HG02642 (cell line): ENCODE data around the gene EFCC1.

Experiments used
- ATAC-seq: cut with Tn5 transposase; IDR thresholded peaks from one replicate; pipeline ENCODE4 v1.9.1; 2021; ENCODE audit warnings: mild to moderate bottlenecking; ENCODE audit not compliant: unreplicated experiment, poor library complexity

Gene EFCC1

GRCh38 chr3:129030611-129031010, 29.5 kb downstream of the EFCC1 start:
- no peak for ATAC-seq

- no peak for ATAC-seq
These were observed 30.5 kb downstream of the EFCC1 start for GRCh38 chr3:129031476-129032215.

- no peak for ATAC-seq
These were observed 31.6 kb downstream of the EFCC1 start for GRCh38 chr3:129032716-129033115.

GRCh38 chr3:129033151-129033550, 32.0 kb downstream of the EFCC1 start:
- ATAC-seq, result no peak

GRCh38 chr3:129033633-129034321, 32.7 kb downstream of the EFCC1 start:
- no peak for ATAC-seq

- ATAC-seq, result no peak
These were observed 33.5 kb downstream of the EFCC1 start for GRCh38 chr3:129034642-129035041.

GRCh38 chr3:129035360-129036221, 34.5 kb downstream of the EFCC1 start:
- no peak for ATAC-seq

- ATAC-seq, result no peak
These were observed 35.4 kb downstream of the EFCC1 start for GRCh38 chr3:129036222-129037092.

GRCh38 chr3:129037093-129037419, 36.0 kb downstream of the EFCC1 start:
- ATAC-seq, result no peak

- no peak for ATAC-seq
These were observed 37.2 kb downstream of the EFCC1 start for GRCh38 chr3:129038121-129038855.

- ATAC-seq, result no peak
These were observed 38.4 kb downstream of the EFCC1 start for GRCh38 chr3:129039271-129040038.

- ATAC-seq, result no peak
These were observed 38.9 kb downstream of the EFCC1 start for GRCh38 chr3:129040039-129040336.

GRCh38 chr3:129040579-129041300, 39.6 kb downstream of the EFCC1 start:
- no peak for ATAC-seq

GRCh38 chr3:129045675-129046036, 44.6 kb downstream of the EFCC1 start:
- ATAC-seq, result no peak

GRCh38 chr3:129046037-129046731, 45.1 kb downstream of the EFCC1 start:
- ATAC-seq, result no peak

- no peak for ATAC-seq
These were observed 45.8 kb downstream of the EFCC1 start for GRCh38 chr3:129046732-129047552.

GRCh38 chr3:129047553-129047839, 46.4 kb downstream of the EFCC1 start:
- ATAC-seq, result no peak
